Activated CD4-positive, alpha-beta T cell treated with anti-CD3 and anti-CD28 coated beads, Interleukin-2, amount 10 ng/mL, durations not matched to agents 24 days and 14 days (primary cell): ENCODE measurements around the gene C14orf180. TPM values are rescaled to one million over a fixed set of nuclear protein-coding genes. Genes with fewer than 3 reads are reported as not detected.

Source experiments
- DNase-seq: peaks from one replicate; pipeline ENCODE4 v3.0.0; 2022
- H3K27ac Mint-ChIP-seq: one replicate; pipeline ENCODE4 v1.8.0; 2022; ENCODE audit warnings: mild to moderate bottlenecking, mixed read lengths
- H3K27me3 Mint-ChIP-seq: one replicate; pipeline ENCODE4 v1.8.0; 2022; ENCODE audit warnings: mixed read lengths
- H3K36me3 Mint-ChIP-seq: one replicate; pipeline ENCODE4 v1.8.0; 2022; ENCODE audit warnings: low read depth, mild to moderate bottlenecking, mixed read lengths
- H3K4me1 Mint-ChIP-seq: one replicate; pipeline ENCODE4 v1.8.0; 2021; ENCODE audit warnings: mixed read lengths
- H3K4me3 Mint-ChIP-seq: one replicate; pipeline ENCODE4 v1.8.0; 2022; ENCODE audit warnings: mild to moderate bottlenecking, moderate library complexity, mixed read lengths
- H3K9me3 Mint-ChIP-seq: one replicate; pipeline ENCODE4 v1.8.0; 2021; ENCODE audit warnings: mixed read lengths
- intact Hi-C: fragments of 100-400 bp; cut with micrococcal nuclease; formaldehyde crosslinking; loops from one replicate; pipeline ENCODE4 v1.15.1; 2023
- total RNA-seq: library from RNA; stranded (reverse); gene quantifications from 2 replicates; pipeline ENCODE4 v1.2.3, GENCODE V29; 2022

Gene C14orf180
- total RNA-seq, 1 donor from 2014 or later, result not detected

- Mint-ChIP-seq H3K9me3 (no peaks in the 10 kb centered on the region), H3K4me1 (no peaks in the 10 kb centered on the region), H3K27me3 (peaks cover 29% of the 10 kb centered on the region), H3K4me3 (no peak overlapping the region), H3K36me3 (no peaks in the 10 kb centered on the region), H3K27ac (no peak overlapping the region)
- DNase-seq, result no peak
- intact Hi-C loops, result no loop called here
Measured at GRCh38 chr14:104602933-104603325, 23.4 kb downstream of the C14orf180 start.

DNA sequence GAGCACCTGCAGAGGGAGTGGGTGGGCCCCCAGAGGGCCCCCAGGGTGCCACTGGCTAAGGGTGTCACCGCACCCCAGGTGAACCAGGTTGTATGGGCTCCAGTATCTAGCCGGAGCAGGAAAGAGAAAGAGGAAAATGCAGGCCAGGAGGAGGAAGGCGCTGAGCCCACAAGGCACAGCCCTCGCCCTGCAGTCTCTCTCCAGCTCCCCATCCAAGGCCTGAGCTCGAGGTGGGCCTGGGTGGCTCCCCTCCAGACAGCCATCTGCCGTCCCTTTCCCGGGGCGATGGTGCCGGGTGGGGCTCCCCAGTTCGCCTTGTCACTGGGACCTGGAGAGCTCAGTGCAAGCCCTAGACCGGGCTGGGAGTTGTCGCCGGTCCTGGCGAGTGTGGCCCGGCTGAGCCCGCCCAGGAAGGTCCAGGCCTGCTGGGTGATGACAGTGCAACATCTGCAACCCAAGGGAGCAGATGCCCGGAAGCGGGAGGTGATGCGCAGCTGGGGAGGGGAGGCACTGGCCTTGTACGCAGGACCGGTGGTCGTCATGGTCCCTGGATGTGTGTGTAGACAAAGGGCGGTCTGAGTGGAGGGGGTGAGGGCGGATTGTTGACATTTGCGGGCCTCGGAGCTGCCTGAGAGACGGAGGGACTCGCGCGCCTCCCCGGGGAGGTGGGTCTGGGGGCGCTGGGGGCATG, 24.3 kb downstream of the C14orf180 start:
- Mint-ChIP-seq H3K36me3 (no peaks in the 10 kb centered on the region), H3K4me3 (peak overlapping the region; percentile 23), H3K27me3 (peaks cover 29% of the 10 kb centered on the region), H3K4me1 (no peaks in the 10 kb centered on the region), H3K27ac (no peak overlapping the region), H3K9me3 (no peaks in the 10 kb centered on the region)
- DNase-seq, result no peak
- intact Hi-C loops, result no loop called here

- Mint-ChIP-seq H3K36me3 (no peaks in the 10 kb centered on the region), H3K9me3 (no peaks in the 10 kb centered on the region), H3K27me3 (peaks cover 29% of the 10 kb centered on the region), H3K4me1 (no peaks in the 10 kb centered on the region), H3K4me3 (peak within 1 kb of the TSS; percentile 23), H3K27ac (no peak within 1 kb of the TSS)
- intact Hi-C loops, result no loop called here
- DNase-seq, result peak; percentile 65
Measured at GRCh38 chr14:104604458-104605449, 25.2 kb downstream of the C14orf180 start, which contains the start of gene TMEM179. TMEM179 (minus strand) TSS chr14:104604772; CDS start chr14:104604741, 31 bp downstream.

- Mint-ChIP-seq H3K4me1 (no peaks in the 10 kb centered on the region), H3K27ac (no peak overlapping the region), H3K27me3 (peaks cover 22% of the 10 kb centered on the region), H3K9me3 (no peaks in the 10 kb centered on the region), H3K36me3 (no peaks in the 10 kb centered on the region), H3K4me3 (no peak overlapping the region)
- intact Hi-C loops, result no loop called here
- DNase-seq, result no peak
Measured at GRCh38 chr14:104609666-104610065, 30.1 kb downstream of the C14orf180 start.

GRCh38 chr14:104610749-104611310, 31.3 kb downstream of the C14orf180 start:
- Mint-ChIP-seq H3K9me3 (no peaks in the 10 kb centered on the region), H3K27ac (no peak overlapping the region), H3K36me3 (no peaks in the 10 kb centered on the region), H3K4me1 (no peaks in the 10 kb centered on the region), H3K4me3 (no peak overlapping the region), H3K27me3 (peaks cover 14% of the 10 kb centered on the region)
- intact Hi-C loops, result no loop called here
- no peak for DNase-seq

DNA sequence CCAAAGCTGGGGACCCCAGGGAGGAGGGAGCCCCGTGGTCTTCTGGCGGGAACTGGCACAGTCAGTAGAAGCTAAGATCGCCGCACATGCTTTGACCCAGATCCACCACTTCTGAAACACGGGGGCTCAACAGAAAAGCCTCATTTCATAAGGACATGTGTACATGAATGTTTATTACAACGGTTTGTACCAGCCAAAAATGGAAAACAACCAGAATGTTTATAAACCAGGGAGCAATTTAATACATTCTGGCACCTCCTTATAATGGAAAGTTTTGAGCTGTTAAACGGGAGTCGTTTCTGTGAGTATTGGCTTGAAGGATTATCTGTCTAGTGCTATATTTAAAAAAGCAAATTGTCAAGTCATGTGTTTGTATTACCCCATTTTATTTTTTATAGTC, 32.3 kb downstream of the C14orf180 start:
- H3K36me3 Mint-ChIP-seq, result no peaks in the 10 kb centered on the region
- no peak overlapping the region for H3K27ac Mint-ChIP-seq
- no peak overlapping the region for H3K4me3 Mint-ChIP-seq
- peaks cover 6% of the 10 kb centered on the region for H3K27me3 Mint-ChIP-seq
- H3K9me3 Mint-ChIP-seq, result no peaks in the 10 kb centered on the region
- H3K4me1 Mint-ChIP-seq, result no peaks in the 10 kb centered on the region
- intact Hi-C loops, result no loop called here
- no peak for DNase-seq

DNA sequence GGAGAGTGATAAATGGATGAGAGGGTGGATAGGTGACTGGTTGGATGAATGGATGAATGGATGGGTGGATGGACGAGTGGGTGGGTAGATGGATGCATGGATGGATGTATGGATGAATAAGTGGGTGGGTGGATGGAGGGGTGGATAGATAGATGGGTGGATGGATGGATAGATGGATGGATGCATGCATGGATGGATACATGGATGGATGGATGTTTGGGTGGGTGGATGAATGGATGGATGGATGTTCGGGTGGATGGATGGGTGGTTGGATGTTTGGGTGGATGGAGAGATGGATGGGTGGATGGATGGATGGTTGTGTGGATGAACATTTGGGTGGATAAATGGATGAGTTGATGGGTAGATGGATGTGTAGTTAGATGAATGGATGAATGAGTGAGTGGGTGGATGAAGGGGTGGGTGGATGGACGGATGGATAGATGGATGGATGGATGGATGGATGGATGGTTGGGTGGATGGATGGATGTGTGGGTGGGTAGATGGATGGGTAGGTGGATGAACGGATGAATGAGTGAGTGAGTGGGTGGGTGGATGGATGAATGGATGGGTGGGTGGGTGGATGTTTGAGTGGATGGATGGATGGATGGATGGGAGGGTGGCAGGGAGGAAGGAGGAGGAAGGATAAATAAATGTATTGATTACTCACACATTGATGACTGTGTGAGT, 34.7 kb downstream of the C14orf180 start:
- no peaks in the 10 kb centered on the region for H3K4me1 Mint-ChIP-seq
- no peaks in the 10 kb centered on the region for H3K9me3 Mint-ChIP-seq
- no peak overlapping the region for H3K4me3 Mint-ChIP-seq
- H3K27me3 Mint-ChIP-seq, result peaks cover 8% of the 10 kb centered on the region
- no peak for DNase-seq
- no peak overlapping the region for H3K27ac Mint-ChIP-seq
- H3K36me3 Mint-ChIP-seq, result no peaks in the 10 kb centered on the region
- intact Hi-C loops, result no loop called here

DNA sequence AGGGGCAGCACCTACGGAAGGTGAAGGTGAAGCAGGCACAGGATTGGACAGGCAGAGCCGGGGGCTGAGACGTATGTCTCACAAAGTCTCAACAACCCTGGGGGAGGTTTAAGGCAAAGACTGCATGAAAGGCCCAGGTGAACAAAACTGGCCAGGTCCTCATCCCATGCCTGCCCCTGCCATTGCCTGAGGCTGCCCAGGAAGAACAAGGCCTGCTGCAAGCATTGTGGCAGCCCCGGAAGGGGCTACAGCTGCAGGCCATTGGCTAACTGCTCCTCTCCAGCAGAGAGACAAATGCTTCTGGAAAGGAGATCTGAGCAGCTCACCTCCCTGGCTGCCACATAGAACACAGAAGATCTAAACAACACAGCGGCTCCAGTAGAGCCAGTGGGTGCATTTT, 45.4 kb downstream of the C14orf180 start:
- Mint-ChIP-seq H3K36me3 (peaks cover 2% of the 10 kb centered on the region), H3K4me3 (no peak overlapping the region), H3K27me3 (peaks cover 10% of the 10 kb centered on the region), H3K27ac (no peak overlapping the region), H3K9me3 (peaks cover 12% of the 10 kb centered on the region), H3K4me1 (no peaks in the 10 kb centered on the region)
- intact Hi-C loops, result no loop called here
- DNase-seq, result no peak

DNA sequence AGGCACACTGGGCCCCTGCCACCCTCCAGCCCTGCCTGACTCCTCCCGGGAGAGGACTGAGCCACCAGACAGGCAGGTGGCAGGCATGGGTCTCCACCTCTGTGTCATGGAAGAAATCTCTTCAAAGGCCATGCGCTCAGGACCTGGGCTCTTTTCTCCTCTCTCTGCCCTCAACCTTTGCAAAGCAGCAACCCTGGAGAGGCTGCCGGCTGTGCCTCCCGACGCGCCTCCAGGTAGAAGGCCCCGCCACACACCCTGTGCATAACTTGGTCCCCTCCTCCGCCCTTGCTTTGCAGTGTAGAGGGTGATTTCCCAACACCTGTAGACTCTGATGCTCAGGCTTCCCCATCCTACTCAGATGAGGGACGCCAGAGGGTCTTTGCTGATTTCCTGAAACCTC, 53.2 kb downstream of the C14orf180 start:
- Mint-ChIP-seq H3K9me3 (peaks cover 3% of the 10 kb centered on the region), H3K4me1 (no peaks in the 10 kb centered on the region), H3K27ac (no peak overlapping the region), H3K27me3 (peaks cover under 1% of the 10 kb centered on the region), H3K36me3 (peaks cover 2% of the 10 kb centered on the region), H3K4me3 (no peak overlapping the region)
- DNase-seq, result no peak
- intact Hi-C loops, result no loop called here

GRCh38 chr14:104633276-104634137, 53.9 kb downstream of the C14orf180 start:
- no peak overlapping the region for H3K27ac Mint-ChIP-seq
- H3K4me1 Mint-ChIP-seq, result no peaks in the 10 kb centered on the region
- no peak for DNase-seq
- H3K9me3 Mint-ChIP-seq, result no peaks in the 10 kb centered on the region
- intact Hi-C loops, result no loop called here
- no peak overlapping the region for H3K4me3 Mint-ChIP-seq
- peaks cover 2% of the 10 kb centered on the region for H3K36me3 Mint-ChIP-seq
- peaks cover 2% of the 10 kb centered on the region for H3K27me3 Mint-ChIP-seq

DNA sequence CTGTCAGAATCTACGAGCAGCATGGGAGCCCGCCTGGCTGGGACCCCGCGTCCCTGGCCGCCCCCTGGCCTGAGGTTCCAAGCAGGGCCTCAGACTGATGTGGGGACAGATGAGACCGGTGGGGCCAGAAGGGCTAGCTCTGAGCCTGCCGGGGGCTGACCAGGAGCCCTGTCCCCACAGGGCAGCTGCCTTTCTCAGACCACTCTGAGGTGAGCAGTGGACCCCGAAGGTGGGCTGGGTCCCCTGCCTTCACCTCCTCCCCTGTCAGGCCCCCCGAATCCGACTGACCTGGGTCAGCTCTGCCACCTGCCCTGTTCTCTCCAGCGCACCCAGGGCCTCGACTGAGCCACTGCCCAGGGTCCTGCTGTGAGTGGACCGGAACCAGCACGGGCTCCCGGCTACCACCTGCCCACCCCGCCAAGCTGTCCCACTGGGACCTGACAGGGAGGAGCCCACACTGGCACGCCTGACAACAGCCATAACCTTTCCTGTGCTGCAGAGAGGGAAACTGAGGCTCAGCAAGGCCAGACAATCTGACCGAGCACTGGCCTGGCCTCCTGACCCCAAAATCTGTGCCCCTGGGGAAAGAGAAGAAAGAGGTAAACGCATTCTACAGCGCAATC, 54.7 kb downstream of the C14orf180 start:
- no peak overlapping the region for H3K27ac Mint-ChIP-seq

DNA sequence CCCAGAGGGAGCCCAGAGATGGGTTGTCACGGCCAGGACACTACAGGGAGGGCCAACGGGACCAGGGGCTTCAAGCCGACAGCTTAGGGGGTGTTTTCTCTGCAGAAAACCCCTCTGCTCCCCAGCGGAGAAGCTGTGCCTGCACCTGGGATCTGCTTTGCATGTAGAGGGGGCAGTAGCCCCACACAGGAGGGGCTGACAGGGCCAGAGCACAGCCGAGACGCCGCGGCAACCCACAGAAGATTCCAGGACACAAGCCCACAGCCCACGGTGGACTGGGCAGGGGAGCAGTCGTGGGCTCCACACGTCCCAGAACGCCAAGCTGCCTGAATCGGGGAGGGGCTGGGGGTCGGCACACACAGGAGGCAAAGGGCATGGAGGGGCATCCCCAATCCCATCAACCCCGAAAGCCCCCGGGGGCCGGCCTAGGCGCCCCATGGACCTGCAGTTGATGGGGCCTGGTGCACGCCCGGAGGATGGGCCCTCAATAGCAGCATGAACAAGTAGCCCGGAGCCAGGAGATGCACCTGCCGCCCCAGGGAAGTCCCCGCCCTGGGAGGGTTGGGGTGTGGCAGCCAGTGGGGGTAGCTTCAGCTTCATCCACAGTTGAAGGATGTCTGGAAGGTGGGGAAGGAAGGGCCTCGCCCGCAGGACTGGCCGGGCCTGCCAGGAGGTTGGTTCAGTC, 55.5 kb downstream of the C14orf180 start:
- Mint-ChIP-seq H3K9me3 (no peaks in the 10 kb centered on the region), H3K36me3 (no peaks in the 10 kb centered on the region), H3K27ac (no peak overlapping the region), H3K4me1 (no peaks in the 10 kb centered on the region), H3K4me3 (no peak overlapping the region), H3K27me3 (peaks cover 3% of the 10 kb centered on the region)
- no peak for DNase-seq
- intact Hi-C loops, result no loop called here

More for the DNA sequence above, 54.7 kb downstream of the C14orf180 start:
- no peak for DNase-seq
- Mint-ChIP-seq H3K27me3 (peaks cover 3% of the 10 kb centered on the region), H3K36me3 (no peaks in the 10 kb centered on the region), H3K4me3 (no peak overlapping the region), H3K9me3 (no peaks in the 10 kb centered on the region), H3K4me1 (no peaks in the 10 kb centered on the region)
- intact Hi-C loops, result no loop called here
